ENCODE data around the gene MGMT.

GRCh38 chr10:129779126-129780111, 312.4 kb downstream of the MGMT start:
- TF ChIP-seq CTCF (IDR thresholded peaks at IDR 0.05) (no peak), POLR2A (IDR thresholded peaks at IDR 0.05) (no peak)
